K562 (cell line): Measurements from ENCODE around the gene SMC4. TPM values are rescaled to one million over a fixed set of nuclear protein-coding genes. Genes with fewer than 3 reads are reported as not detected.
A peak's percentile ranks its signal among the peaks of the same experiment; 100 is the strongest.

Experiments used
- ATAC-seq: fragments of 200-7000 bp; cut with Tn5 transposase; 3 replicates; pipeline ENCODE4 v1.9.1; 2020; ENCODE audit warnings: moderate library complexity
- BruUV-seq: library from RNA; stranded (reverse); fragments of 400-500 nt; replicated peaks from 2 replicates; lab custom pipeline; 2021; lab: Mats Ljungman, UMichigan
- CTCF ChIA-PET: fragments of 300-600 bp; formaldehyde crosslinking; extraction: SDS; loops from one replicate; lab custom pipeline; 2021; ENCODE audit warnings: low intra/inter-chr PET ratio; lab: Yijun Ruan, JAX
- POLR2A ChIA-PET: fragments of 300-600, 350-650 bp; sonication (Branson Sonifier 250); formaldehyde crosslinking; extraction: SDS; loops from one replicate; lab custom pipeline; 2021; ENCODE audit warnings: antibody characterized with exemption, inconsistent platforms; lab: Yijun Ruan, JAX
- DNase-seq, 4 experiments: peaks; one replicate each; pipeline versions ENCODE4 v3.0.0 to v3.0.0-alpha.2; 2011 to 2018; ENCODE audit warnings: low spot score in 3 of 4, mixed read lengths in 3 of 4; ENCODE audit errors: extremely low read depth in 1 of 4
- FAIRE-seq: peaks from 2 replicates; lab custom pipeline; 2011; peaks lifted over from hg19 to GRCh38; lab: Jason Lieb, UNC
- H2AFZ ChIP-seq: 2 replicates; pipeline ENCODE4 v1.6.0; 2011; ENCODE audit warnings: low read depth, low read length, control low read depth, inconsistent platforms
- H3K27ac ChIP-seq: fragments of 200-600 bp; 3 replicates; pipeline ENCODE4 v1.8.0; 2011; ENCODE audit warnings: low read depth, mild to moderate bottlenecking, control low read depth, inconsistent platforms, low read length, moderate library complexity, mixed read lengths; ENCODE audit errors: extremely low read depth
- H3K27me3 ChIP-seq, 2 experiments: fragments of 300-600 bp in 1 of 2; 2 replicates in 1 of 2; 3 replicates in 1 of 2; pipeline versions ENCODE4 v1.6.0 to v1.8.0; 2011; ENCODE audit warnings: inconsistent platforms in 2 of 2, low read length in 2 of 2, mild to moderate bottlenecking in 1 of 2, mixed read lengths in 1 of 2, moderate library complexity in 1 of 2; ENCODE audit not compliant: control insufficient read depth in 2 of 2, insufficient read depth in 2 of 2
- H3K36me3 ChIP-seq: fragments of 300-600 bp; 3 replicates; pipeline ENCODE4 v1.8.0; 2011; ENCODE audit warnings: mild to moderate bottlenecking, low read length, inconsistent platforms; ENCODE audit not compliant: control insufficient read depth, insufficient read depth
- H3K4me1 ChIP-seq, 2 experiments: fragments of 200-600 bp in 1 of 2; replicated peaks in 1 of 2; 2 replicates in 1 of 2; 3 replicates in 1 of 2; pipeline versions ENCODE4 v1.5.1 to v1.8.0; 2011; ENCODE audit warnings: inconsistent platforms in 2 of 2, low read length in 2 of 2, mild to moderate bottlenecking in 1 of 2, mixed read lengths in 1 of 2, moderate library complexity in 1 of 2; ENCODE audit not compliant: control insufficient read depth in 2 of 2, insufficient read depth in 2 of 2
- H3K4me2 ChIP-seq: 2 replicates; pipeline ENCODE4 v1.6.1; 2011; ENCODE audit warnings: low read length, control low read depth, inconsistent platforms, mixed read lengths; ENCODE audit not compliant: insufficient read depth
- H3K4me3 ChIP-seq: fragments of 200-600 bp; sonication (generic), shearing (Covaris generic); 2 replicates; pipeline ENCODE4 v1.5.1; 2016; ENCODE audit warnings: control low read depth, inconsistent platforms
- H3K79me2 ChIP-seq: fragments of 200-600 bp; 3 replicates; pipeline ENCODE4 v1.8.0; 2011; ENCODE audit warnings: low read length, inconsistent platforms; ENCODE audit not compliant: control insufficient read depth, insufficient read depth
- H3K9ac ChIP-seq, 2 experiments: 2 replicates each; pipeline versions ENCODE4 v1.6.0 to v1.6.1; 2011; ENCODE audit warnings: low read depth in 2 of 2, low read length in 2 of 2, control low read depth in 1 of 2, inconsistent platforms in 1 of 2, mild to moderate bottlenecking in 1 of 2, mixed read lengths in 1 of 2; ENCODE audit not compliant: insufficient read depth in 1 of 2
- H3K9me1 ChIP-seq: one replicate; pipeline ENCODE4 v1.6.0; 2011; ENCODE audit warnings: inconsistent platforms, mild to moderate bottlenecking, low read length, moderate library complexity; ENCODE audit not compliant: control insufficient read depth, insufficient read depth
- H3K9me3 ChIP-seq: replicated peaks from 2 replicates; pipeline ENCODE4 v1.5.1; 2011; ENCODE audit warnings: low read depth, low read length, inconsistent platforms; ENCODE audit not compliant: control insufficient read depth, insufficient read depth
- H4K20me1 ChIP-seq: replicated peaks from 2 replicates; pipeline ENCODE4 v1.6.1; 2011; ENCODE audit warnings: low read length, inconsistent platforms, mixed read lengths; ENCODE audit not compliant: control insufficient read depth, insufficient read depth
- ATF7 ChIP-seq: fragments of 450-650 bp; IDR thresholded peaks from 2 replicates; pipeline ENCODE4 v1.7.1; 2014; ENCODE audit warnings: mild to moderate bottlenecking, moderate library complexity
- WGBS: fragments of 100-300 bp; shearing (Covaris generic); methylation state at CpG from one replicate; pipeline ENCODE4 v1.1.6; 2016; ENCODE audit warnings: low coverage, mixed read lengths; ENCODE audit not compliant: insufficient coverage; ENCODE audit errors: missing lambda C conversion rate; 5-methylcytosine and 5-hydroxymethylcytosine counted together
- in situ Hi-C: fragments of 300-500 bp; cut with MboI; formaldehyde crosslinking; loops from 4 replicates; pipeline ENCODE4 v1.15.0; 2018; ENCODE audit warnings: inconsistent platforms, mixed read lengths
- intact Hi-C: fragments of 100-400 bp; cut with micrococcal nuclease; formaldehyde crosslinking; loops from 2 replicates; pipeline ENCODE4 v1.14.2; 2022
- polyA plus RNA-seq, 8 experiments: library from polyadenylated mRNA; depleted of rRNA in 4 of 8; stranded (reverse) in 5 of 8; unstranded in 3 of 8; fragments of >200 nt; fragmentation: Nextera tagmentation in 2 of 8; fragmentation: Illumina TruSeq in 1 of 8; extraction: Ambion mirVana in 2 of 8; extraction: Trizol in 1 of 8; gene quantifications; 2 replicates each; pipeline versions ENCODE4 v1.2.1 to v1.2.3, GENCODE V29; 2011 to 2014; ENCODE audit warnings: inconsistent platforms in 1 of 8, missing spikeins in 1 of 8
- total RNA-seq, 7 experiments: library from RNA; depleted of rRNA in 6 of 7; stranded (reverse); fragments of >200 nt in 6 of 7; fragmentation: Illumina TruSeq in 2 of 7; extraction: Trizol in 2 of 7; gene quantifications; 2 replicates each; pipeline versions ENCODE4 v1.2.1 to v1.2.3, GENCODE V29; 2011 to 2021; ENCODE audit warnings: low replicate concordance in 1 of 7
- TF ChIP-seq, protein P1 (sequence below): fragments of 200-800 bp; sonication (Bioruptor generic); IDR thresholded peaks from 2 replicates; pipeline ENCODE4 v1.6.1; 2017; ENCODE audit warnings: missing genetic modification characterization, missing compliant biosample characterization

Gene SMC4
- total and polyA plus RNA-seq, 9 of the 15 experiments (the other 6 are each of a cell fraction or from before 2014, with no cell fraction given), result 87.9 to 347 (median 176) TPM

DNA sequence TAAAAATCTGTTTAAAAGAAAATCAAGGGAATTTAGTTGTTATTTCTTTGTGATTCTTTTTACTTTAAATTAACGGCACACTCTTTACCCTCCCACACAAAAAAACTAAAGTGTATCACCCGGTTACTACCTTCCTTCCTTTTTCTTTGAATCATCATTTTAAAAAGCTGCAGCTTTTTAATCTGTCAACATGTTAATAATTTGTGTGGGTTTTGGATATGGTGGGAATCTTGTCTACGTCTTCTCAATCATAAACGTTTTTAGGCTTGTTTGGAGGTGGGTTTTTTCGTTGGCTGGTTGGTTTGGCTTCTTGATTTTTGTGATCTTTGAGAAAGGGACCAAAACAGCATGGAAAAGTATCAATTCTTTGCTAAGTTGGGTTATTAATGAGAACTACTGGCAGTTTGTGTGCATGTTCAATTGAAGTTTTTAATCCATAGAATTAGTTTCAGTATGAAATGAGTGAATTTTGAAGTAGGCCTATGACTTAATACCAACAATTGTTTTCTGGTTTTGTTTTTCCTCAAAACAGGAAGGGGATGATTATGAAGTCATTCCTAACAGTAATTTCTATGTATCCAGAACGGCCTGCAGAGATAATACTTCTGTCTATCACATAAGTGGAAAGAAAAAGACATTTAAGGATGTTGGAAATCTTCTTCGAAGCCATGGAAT lies 4.5 kb downstream of the SMC4 start:
- ATAC-seq (no peak), FAIRE-seq (no peak), DNase-seq (no peak)
- BruUV-seq, result no TSS peak
- H3K36me3 ChIP-seq, result peaks cover 79% of the 10 kb centered on the region
- ChIA-PET CTCF (no interaction called here), POLR2A (interaction anchor here (0.5 to 2.9 kb wide), 2 partner anchors 8 to 25 kb away, joined by 3 to 23 read pairs; no protein-coding TSS in a partner anchor)
- no peak overlapping the region for H2AFZ ChIP-seq
- peaks cover 0 to 5% of the 10 kb centered on the region in 2 experiments; a peak in 2 of 5 replicates for H3K4me1 ChIP-seq
- H3K4me3 ChIP-seq, result peak overlapping the region; percentile 71; the same call in 1 of the 2 replicates
- in situ Hi-C loops (no loop called here), intact Hi-C loops (loop anchor here (5.0 kb wide), 2 partner anchors 72 to 177 kb away; partner anchors contain the start of gene C3orf80)
- TF ChIP-seq ATF7, result no peak
- TF ChIP-seq, protein P1, sequence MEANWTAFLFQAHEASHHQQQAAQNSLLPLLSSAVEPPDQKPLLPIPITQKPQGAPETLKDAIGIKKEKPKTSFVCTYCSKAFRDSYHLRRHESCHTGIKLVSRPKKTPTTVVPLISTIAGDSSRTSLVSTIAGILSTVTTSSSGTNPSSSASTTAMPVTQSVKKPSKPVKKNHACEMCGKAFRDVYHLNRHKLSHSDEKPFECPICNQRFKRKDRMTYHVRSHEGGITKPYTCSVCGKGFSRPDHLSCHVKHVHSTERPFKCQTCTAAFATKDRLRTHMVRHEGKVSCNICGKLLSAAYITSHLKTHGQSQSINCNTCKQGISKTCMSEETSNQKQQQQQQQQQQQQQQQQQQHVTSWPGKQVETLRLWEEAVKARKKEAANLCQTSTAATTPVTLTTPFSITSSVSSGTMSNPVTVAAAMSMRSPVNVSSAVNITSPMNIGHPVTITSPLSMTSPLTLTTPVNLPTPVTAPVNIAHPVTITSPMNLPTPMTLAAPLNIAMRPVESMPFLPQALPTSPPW (CRISPR knock-in tag), result 0 out of 2 replicates have a peak, but pooled peaks have one; percentile 13
- peaks cover 94% of the 10 kb centered on the region for H3K79me2 ChIP-seq
- no peaks in the 10 kb centered on the region for H3K9me3 ChIP-seq
- 31% methylated on average over 7 of the region's 7 CpGs for WGBS
- no peaks in the 10 kb centered on the region for H3K27me3 ChIP-seq
- H3K9me1 ChIP-seq, result no peaks in the 10 kb centered on the region
- H3K27ac ChIP-seq, result no peak overlapping the region; the same call in 2 of the 3 replicates
- peak overlapping the region in 1 of 2 experiments; percentile 98; a peak in 2 of 4 replicates for H3K9ac ChIP-seq
- peak overlapping the region; percentile 6; the same call in 1 of the 2 replicates for H3K4me2 ChIP-seq
- peaks cover 30% of the 10 kb centered on the region for H4K20me1 ChIP-seq
